ENCODE data around the gene NCAPD2.

GRCh38 chr12:6547987-6548386, 54.1 kb downstream of the NCAPD2 start:
- TF ChIP-seq POLR2A (IDR thresholded peaks at IDR 0.05; ENCODE audit: low read depth, low read length): no peak
- TF ChIP-seq, protein P1, sequence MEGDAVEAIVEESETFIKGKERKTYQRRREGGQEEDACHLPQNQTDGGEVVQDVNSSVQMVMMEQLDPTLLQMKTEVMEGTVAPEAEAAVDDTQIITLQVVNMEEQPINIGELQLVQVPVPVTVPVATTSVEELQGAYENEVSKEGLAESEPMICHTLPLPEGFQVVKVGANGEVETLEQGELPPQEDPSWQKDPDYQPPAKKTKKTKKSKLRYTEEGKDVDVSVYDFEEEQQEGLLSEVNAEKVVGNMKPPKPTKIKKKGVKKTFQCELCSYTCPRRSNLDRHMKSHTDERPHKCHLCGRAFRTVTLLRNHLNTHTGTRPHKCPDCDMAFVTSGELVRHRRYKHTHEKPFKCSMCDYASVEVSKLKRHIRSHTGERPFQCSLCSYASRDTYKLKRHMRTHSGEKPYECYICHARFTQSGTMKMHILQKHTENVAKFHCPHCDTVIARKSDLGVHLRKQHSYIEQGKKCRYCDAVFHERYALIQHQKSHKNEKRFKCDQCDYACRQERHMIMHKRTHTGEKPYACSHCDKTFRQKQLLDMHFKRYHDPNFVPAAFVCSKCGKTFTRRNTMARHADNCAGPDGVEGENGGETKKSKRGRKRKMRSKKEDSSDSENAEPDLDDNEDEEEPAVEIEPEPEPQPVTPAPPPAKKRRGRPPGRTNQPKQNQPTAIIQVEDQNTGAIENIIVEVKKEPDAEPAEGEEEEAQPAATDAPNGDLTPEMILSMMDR (IDR thresholded peaks at IDR 0.05; ENCODE audit: extremely low read depth in 1 of 2, insufficient read depth in 1 of 2, low read depth in 1 of 2, low read length in 2 of 2): no peak
- TF ChIP-seq POLR2AphosphoS5 (IDR thresholded peaks at IDR 0.05; ENCODE audit: insufficient read depth, low read depth, low read length): peak; percentile 28

Measured in endothelial cell of umbilical vein (primary cell).